Left cardiac atrium (tissue), 4 donors: ENCODE results near the gene TMCC3. TPM values are rescaled to one million over a fixed set of nuclear protein-coding genes. Genes with fewer than 3 reads are reported as not detected.
A peak's percentile ranks its signal among the peaks of the same experiment; 100 is the strongest.

Experiments
- ATAC-seq, 2 donors: fragments of 200-7000 bp; cut with Tn5 transposase; one replicate each; pipeline ENCODE4 v1.9.1; 2020; ENCODE audit warnings: mild to moderate bottlenecking in 2 of 2, moderate library complexity in 2 of 2
- DNase-seq: peaks from one replicate; pipeline ENCODE4 v3.0.0-alpha.2; 2020
- intact Hi-C, 2 donors: fragments of 100-400 bp; cut with DNase I; formaldehyde crosslinking; loops; one replicate each; pipeline versions ENCODE4 v1.14.1 to v1.15.1; 2022 to 2023
- total RNA-seq, 2 donors: library from RNA; stranded (reverse); fragmentation: NEBNext Ultra II Directional; extraction: Animal tissue kit (Norgen Biotek cat#: 25700); gene quantifications; one replicate each; pipeline ENCODE4 v1.2.1, GENCODE V29; 2021
- donor health status: DM: no; HTN: yes; CAD: no.
- donor health status: DM: no; HTN: yes; CAD: no; lungs with severe emphysema.
- donor health status: DM: yes; HTN: yes; CAD: no.
- donor health status: Dilated cardiomyopathy.

The TMCC3 gene
- total RNA-seq, 2 donors from 2014 or later = 4.9 to 5.7 TPM

- peak; percentile 73 for DNase-seq
- ATAC-seq = peak; percentile 73 to 87
- intact Hi-C loops = no loop called here
Measured at GRCh38 chr12:94676031-94676641, 25.8 kb upstream of the TMCC3 start.

GRCh38 chr12:94674835-94675234, 24.5 kb upstream of the TMCC3 start:
- DNase-seq = peak; percentile 51
- ATAC-seq = peak; percentile 24 to 82
- intact Hi-C loops = no loop called here

- ATAC-seq (no peak), DNase-seq (no peak)
- intact Hi-C loops = no loop called here
Measured at GRCh38 chr12:94674051-94674451, 23.7 kb upstream of the TMCC3 start.

- ATAC-seq (no peak), DNase-seq (no peak)
- intact Hi-C loops = no loop called here
Measured at GRCh38 chr12:94673496-94673895, 23.1 kb upstream of the TMCC3 start.

GRCh38 chr12:94671917-94672316, 21.6 kb upstream of the TMCC3 start:
- DNase-seq (no peak), ATAC-seq (no peak)
- intact Hi-C loops = no loop called here

GRCh38 chr12:94670898-94671297, 20.5 kb upstream of the TMCC3 start:
- intact Hi-C loops = no loop called here
- ATAC-seq = no peak
- no peak for DNase-seq

GRCh38 chr12:94670075-94670474, 19.7 kb upstream of the TMCC3 start:
- DNase-seq (no peak), ATAC-seq (no peak)
- intact Hi-C loops = no loop called here

GRCh38 chr12:94667031-94667540, 16.7 kb upstream of the TMCC3 start:
- intact Hi-C loops = no loop called here
- ATAC-seq = no peak
- no peak for DNase-seq

GRCh38 chr12:94666158-94666557, 15.8 kb upstream of the TMCC3 start:
- ATAC-seq (no peak), DNase-seq (no peak)
- intact Hi-C loops = no loop called here

GRCh38 chr12:94663702-94664101, 13.3 kb upstream of the TMCC3 start:
- intact Hi-C loops = no loop called here
- DNase-seq = no peak
- peak in 1 of 2 donors; percentile 65 for ATAC-seq

GRCh38 chr12:94663071-94663470, 12.7 kb upstream of the TMCC3 start:
- intact Hi-C loops = no loop called here
- no peak for DNase-seq
- ATAC-seq = peak in 1 of 2 donors; percentile 21

GRCh38 chr12:94660436-94660835, 10.1 kb upstream of the TMCC3 start:
- ATAC-seq = no peak
- intact Hi-C loops = no loop called here
- DNase-seq = no peak

GRCh38 chr12:94659346-94659930, 9.1 kb upstream of the TMCC3 start:
- ATAC-seq = no peak
- intact Hi-C loops = no loop called here

GRCh38 chr12:94658931-94659330, 8.6 kb upstream of the TMCC3 start:
- no peak for DNase-seq
- intact Hi-C loops = no loop called here

More at GRCh38 chr12:94659346-94659930, 9.1 kb upstream of the TMCC3 start:
- no peak for DNase-seq

GRCh38 chr12:94656556-94656955, 6.2 kb upstream of the TMCC3 start:
- intact Hi-C loops = no loop called here
- ATAC-seq (no peak), DNase-seq (no peak)

More at GRCh38 chr12:94658931-94659330, 8.6 kb upstream of the TMCC3 start:
- no peak for ATAC-seq

GRCh38 chr12:94649349-94650142, 811 bp downstream of the TMCC3 start:
- peak; percentile 62 for DNase-seq
- intact Hi-C loops = no loop called here
- ATAC-seq = peak; percentile 78 to 82

GRCh38 chr12:94648578-94648977, 1.8 kb downstream of the TMCC3 start:
- DNase-seq (no peak), ATAC-seq (no peak)
- intact Hi-C loops = no loop called here

GRCh38 chr12:94644141-94644979, 6.0 kb downstream of the TMCC3 start:
- no peak for DNase-seq
- intact Hi-C loops = no loop called here
- ATAC-seq = peak; percentile 48 to 72

GRCh38 chr12:94643606-94644005, 6.8 kb downstream of the TMCC3 start:
- ATAC-seq (peak in 1 of 2 donors; percentile 63), DNase-seq (no peak)
- intact Hi-C loops = no loop called here
